Activated CD8-positive, alpha-beta memory T cell treated with anti-CD3 and anti-CD28 coated beads, Interleukin-2, amount 10 ng/mL, durations not matched to agents 7 days and 5 days (primary cell): ENCODE measurements around the gene RTN4RL2. TPM values are rescaled to one million over a fixed set of nuclear protein-coding genes. Genes with fewer than 3 reads are reported as not detected.

Experiments
- ATAC-seq: fragments of 150-1000 bp; cut with Tn5 transposase; one replicate; pipeline ENCODE4 v1.10.0; 2021; ENCODE audit warnings: moderate library complexity
- CTCF ChIA-PET: fragments of 350-600 bp; sonication (Branson Sonifier 250); formaldehyde crosslinking; loops from one replicate; lab custom pipeline; 2021; ENCODE audit warnings: antibody characterized with exemption; lab: Charles Lee
- DNase-seq: peaks from one replicate; pipeline ENCODE4 v3.0.0-alpha.2; 2020
- H3K27ac Mint-ChIP-seq: one replicate; pipeline ENCODE4 v1.8.0; 2021; ENCODE audit warnings: mild to moderate bottlenecking, mixed read lengths
- H3K27me3 Mint-ChIP-seq: one replicate; pipeline ENCODE4 v1.8.0; 2021; ENCODE audit warnings: mixed read lengths
- H3K36me3 Mint-ChIP-seq: one replicate; pipeline ENCODE4 v1.8.0; 2021; ENCODE audit warnings: mild to moderate bottlenecking, mixed read lengths
- H3K4me1 Mint-ChIP-seq: one replicate; pipeline ENCODE4 v1.8.0; 2021; ENCODE audit warnings: mixed read lengths
- H3K4me3 Mint-ChIP-seq: one replicate; pipeline ENCODE4 v1.8.0; 2021; ENCODE audit warnings: mild to moderate bottlenecking, moderate library complexity, mixed read lengths
- H3K9me3 Mint-ChIP-seq: one replicate; pipeline ENCODE4 v1.8.0; 2022; ENCODE audit warnings: low read depth, mixed read lengths
- total RNA-seq, 2 experiments: library from RNA; stranded (reverse); gene quantifications; one replicate each; pipeline ENCODE4 v1.2.3, GENCODE V29; 2021

RTN4RL2 gene
- total RNA-seq, result not detected

- peaks cover 28% of the 10 kb centered on the region for H3K4me1 Mint-ChIP-seq
- CTCF ChIA-PET, result interaction anchor here (0.7 to 9.4 kb wide), 22 partner anchors 9 to 184 kb away, joined by 3 to 178 read pairs (median 12); partner anchors contain the start of genes P2RX3, SLC43A1 and TIMM10
- peak within 1 kb of the TSS; percentile 63 for H3K4me3 Mint-ChIP-seq
- H3K27ac Mint-ChIP-seq, result no peak within 1 kb of the TSS
- no peaks in the 10 kb centered on the region for H3K9me3 Mint-ChIP-seq
- H3K27me3 Mint-ChIP-seq, result peaks cover 46% of the 10 kb centered on the region
- no peaks in the 10 kb centered on the region for H3K36me3 Mint-ChIP-seq
- DNase-seq, result peak; percentile 69
- peak; percentile 63 for ATAC-seq
Observed at GRCh38 chr11:57460022-57460757, at the start of gene RTN4RL2. Gene RTN4RL2, plus strand, starts transcription at chr11:57460528. Its CDS starts 338 bp downstream, at chr11:57460866.

DNA sequence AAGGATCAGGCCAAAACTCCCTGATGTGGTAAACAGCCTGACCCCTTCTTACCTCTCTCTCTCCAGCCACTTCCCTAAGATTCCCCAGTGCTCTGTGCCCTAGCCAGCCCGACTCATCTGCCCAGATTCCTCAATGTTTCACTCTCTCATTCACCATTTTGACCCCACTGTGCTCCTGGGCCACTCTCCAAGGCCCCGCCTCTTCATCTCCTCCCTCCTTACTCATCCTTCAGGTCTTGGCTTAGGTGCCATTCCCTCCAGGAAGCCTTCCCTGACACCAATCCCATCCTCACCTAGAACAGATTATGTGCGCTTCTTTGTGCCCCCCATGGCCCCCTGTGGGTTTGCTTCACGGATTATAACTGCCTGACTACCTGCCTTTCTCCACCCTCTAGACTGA, 46.6 kb upstream of the RTN4RL2 start:
- Mint-ChIP-seq H3K36me3 (peaks cover 73% of the 10 kb centered on the region), H3K9me3 (no peaks in the 10 kb centered on the region), H3K27me3 (no peaks in the 10 kb centered on the region), H3K4me1 (peaks cover 25% of the 10 kb centered on the region), H3K27ac (no peak overlapping the region), H3K4me3 (no peak overlapping the region)
- CTCF ChIA-PET, result no interaction called here
- ATAC-seq, result no peak
- no peak for DNase-seq

GRCh38 chr11:57414612-57415212, 45.6 kb upstream of the RTN4RL2 start:
- H3K27me3 Mint-ChIP-seq, result no peaks in the 10 kb centered on the region
- ATAC-seq, result no peak
- no peaks in the 10 kb centered on the region for H3K9me3 Mint-ChIP-seq
- CTCF ChIA-PET, result interaction anchor here (1.0 kb wide), 1 partner anchor 69 kb away, joined by 3 read pairs; no protein-coding TSS in a partner anchor
- peaks cover 26% of the 10 kb centered on the region for H3K4me1 Mint-ChIP-seq
- peaks cover 72% of the 10 kb centered on the region for H3K36me3 Mint-ChIP-seq
- DNase-seq, result no peak
- H3K27ac Mint-ChIP-seq, result no peak overlapping the region
- no peak overlapping the region for H3K4me3 Mint-ChIP-seq

GRCh38 chr11:57416436-57416835, 43.9 kb upstream of the RTN4RL2 start:
- Mint-ChIP-seq H3K9me3 (no peaks in the 10 kb centered on the region), H3K36me3 (peaks cover 74% of the 10 kb centered on the region), H3K4me3 (no peak overlapping the region), H3K4me1 (peaks cover 30% of the 10 kb centered on the region), H3K27ac (no peak overlapping the region), H3K27me3 (no peaks in the 10 kb centered on the region)
- CTCF ChIA-PET, result no interaction called here
- ATAC-seq (no peak), DNase-seq (no peak)

DNA sequence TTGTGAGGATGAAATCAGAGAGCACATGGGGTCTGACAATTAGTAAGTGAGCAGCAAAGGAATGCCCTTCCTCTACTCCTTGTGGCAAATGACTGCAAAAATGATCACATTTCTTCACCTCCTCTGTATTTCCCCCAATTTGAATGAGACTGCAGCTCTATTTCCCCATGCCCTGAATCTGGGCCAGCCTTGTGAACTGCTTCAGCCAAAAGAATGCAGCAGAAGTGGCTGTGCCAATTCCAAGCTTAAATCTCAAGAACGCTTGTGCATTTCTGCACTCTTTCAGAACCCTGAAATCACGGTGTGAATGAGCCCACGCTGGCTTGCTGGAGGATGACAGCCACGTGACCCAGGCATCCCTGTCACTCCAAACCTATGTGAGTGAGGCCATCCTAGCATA, 43.3 kb upstream of the RTN4RL2 start:
- Mint-ChIP-seq H3K27ac (no peak overlapping the region), H3K4me1 (peaks cover 33% of the 10 kb centered on the region), H3K9me3 (no peaks in the 10 kb centered on the region), H3K36me3 (peaks cover 74% of the 10 kb centered on the region), H3K4me3 (no peak overlapping the region), H3K27me3 (no peaks in the 10 kb centered on the region)
- CTCF ChIA-PET, result interaction anchor here (1.4 kb wide), 1 partner anchor 41 kb away, joined by 5 read pairs; no protein-coding TSS in a partner anchor
- DNase-seq (no peak), ATAC-seq (no peak)

DNA sequence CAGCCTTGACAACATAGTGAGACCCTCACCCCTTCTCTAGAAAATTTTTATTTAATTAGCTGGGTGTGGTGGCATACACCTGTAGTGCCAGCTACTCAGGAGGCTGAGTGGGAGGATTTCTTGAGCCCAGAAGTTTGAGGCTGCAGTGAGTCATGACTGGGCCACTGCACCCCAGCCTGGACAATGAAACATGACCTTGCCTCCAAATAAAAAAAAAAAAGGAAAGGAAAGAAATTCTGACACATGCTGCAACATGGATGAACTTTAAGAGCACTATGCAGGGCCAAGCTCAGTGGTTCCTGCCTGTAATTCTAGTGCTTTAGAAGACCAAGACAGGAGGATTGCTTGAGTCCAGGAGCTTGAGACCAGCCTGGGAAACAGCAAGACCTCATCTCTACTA, 42.2 kb upstream of the RTN4RL2 start:
- Mint-ChIP-seq H3K27ac (no peak overlapping the region), H3K27me3 (no peaks in the 10 kb centered on the region), H3K36me3 (peaks cover 79% of the 10 kb centered on the region), H3K9me3 (no peaks in the 10 kb centered on the region), H3K4me3 (no peak overlapping the region), H3K4me1 (peaks cover 43% of the 10 kb centered on the region)
- DNase-seq (no peak), ATAC-seq (no peak)
- CTCF ChIA-PET, result interaction anchor here (1.4 kb wide), 1 partner anchor 40 kb away, joined by 5 read pairs; no protein-coding TSS in a partner anchor

GRCh38 chr11:57419146-57419545, 41.2 kb upstream of the RTN4RL2 start:
- Mint-ChIP-seq H3K27ac (no peak overlapping the region), H3K9me3 (no peaks in the 10 kb centered on the region), H3K36me3 (peaks cover 79% of the 10 kb centered on the region), H3K27me3 (no peaks in the 10 kb centered on the region), H3K4me3 (no peak overlapping the region), H3K4me1 (peaks cover 46% of the 10 kb centered on the region)
- no peak for DNase-seq
- no peak for ATAC-seq
- CTCF ChIA-PET, result interaction anchor here (1.4 kb wide), 1 partner anchor 74 kb away, joined by 4 read pairs; no protein-coding TSS in a partner anchor

DNA sequence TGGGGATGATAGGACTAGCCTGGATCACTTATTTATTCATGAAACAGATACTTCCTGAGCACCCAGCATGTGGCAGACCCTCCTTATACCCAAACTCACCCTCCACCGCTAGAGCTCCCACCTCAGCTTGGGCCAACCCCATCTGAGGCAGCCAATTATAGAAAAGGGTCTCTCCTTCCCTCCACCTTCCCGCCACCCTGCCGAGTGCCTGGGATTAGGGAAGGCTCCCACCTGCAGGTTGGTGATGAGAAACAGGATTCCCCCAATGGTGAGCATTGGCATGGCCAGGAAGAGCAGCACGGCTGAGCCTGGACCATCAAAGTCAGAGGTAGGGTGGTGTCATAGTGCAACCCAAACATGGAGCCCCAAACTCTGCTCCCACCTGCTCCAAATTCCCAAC, 39.3 kb upstream of the RTN4RL2 start:
- Mint-ChIP-seq H3K27ac (no peak overlapping the region), H3K27me3 (no peaks in the 10 kb centered on the region), H3K4me3 (no peak overlapping the region), H3K9me3 (no peaks in the 10 kb centered on the region), H3K36me3 (peaks cover 79% of the 10 kb centered on the region), H3K4me1 (peaks cover 60% of the 10 kb centered on the region)
- CTCF ChIA-PET, result interaction anchor here (1.0 to 4.7 kb wide), 2 partner anchors 36 to 39 kb away, joined by 3 to 28 read pairs; partner anchors contain the start of gene RTN4RL2
- ATAC-seq (no peak), DNase-seq (no peak)

- Mint-ChIP-seq H3K9me3 (no peaks in the 10 kb centered on the region), H3K27ac (peak overlapping the region; percentile 59), H3K4me3 (no peak overlapping the region), H3K36me3 (peaks cover 79% of the 10 kb centered on the region), H3K27me3 (no peaks in the 10 kb centered on the region), H3K4me1 (peaks cover 64% of the 10 kb centered on the region)
- CTCF ChIA-PET, result interaction anchor here (4.7 kb wide), 1 partner anchor 36 kb away, joined by 28 read pairs; no protein-coding TSS in a partner anchor
- DNase-seq, result no peak
- no peak for ATAC-seq
Observed at GRCh38 chr11:57421805-57422204, 38.5 kb upstream of the RTN4RL2 start.

DNA sequence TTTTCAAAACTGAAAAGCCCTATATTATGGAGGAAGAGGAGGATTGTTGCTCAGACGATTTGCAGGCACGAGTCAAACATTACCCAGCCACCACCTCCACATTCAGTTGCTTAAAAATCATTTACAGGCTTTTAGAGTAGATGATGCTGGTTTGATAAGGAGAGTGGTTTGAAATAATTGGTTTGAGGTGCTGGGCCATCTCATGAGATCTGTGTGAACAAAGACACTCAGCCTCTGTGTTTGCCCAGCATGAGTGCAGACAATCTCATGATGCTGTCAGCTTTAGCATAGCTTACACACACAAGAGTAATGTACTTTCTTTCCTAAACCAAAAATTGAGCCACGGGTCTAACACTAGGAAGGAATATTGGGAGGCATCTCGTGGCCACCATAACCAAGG, 37.7 kb upstream of the RTN4RL2 start:
- H3K27ac Mint-ChIP-seq, result peak overlapping the region; percentile 62
- DNase-seq (no peak), ATAC-seq (no peak)
- H3K4me1 Mint-ChIP-seq, result peaks cover 68% of the 10 kb centered on the region
- H3K9me3 Mint-ChIP-seq, result no peaks in the 10 kb centered on the region
- no peaks in the 10 kb centered on the region for H3K27me3 Mint-ChIP-seq
- CTCF ChIA-PET, result interaction anchor here (4.7 kb wide), 1 partner anchor 35 kb away, joined by 28 read pairs; no protein-coding TSS in a partner anchor
- H3K36me3 Mint-ChIP-seq, result peaks cover 71% of the 10 kb centered on the region
- H3K4me3 Mint-ChIP-seq, result no peak overlapping the region

GRCh38 chr11:57424137-57424791, 36.1 kb upstream of the RTN4RL2 start:
- no peaks in the 10 kb centered on the region for H3K9me3 Mint-ChIP-seq
- H3K4me1 Mint-ChIP-seq, result peaks cover 64% of the 10 kb centered on the region
- peaks cover 61% of the 10 kb centered on the region for H3K36me3 Mint-ChIP-seq
- CTCF ChIA-PET, result interaction anchor here (0.6 to 4.7 kb wide), 6 partner anchors 33 to 297 kb away, joined by 3 to 28 read pairs (median 5); no protein-coding TSS in a partner anchor
- H3K27ac Mint-ChIP-seq, result peak overlapping the region; percentile 85
- peak overlapping the region; percentile 85 for H3K4me3 Mint-ChIP-seq
- ATAC-seq (no peak), DNase-seq (no peak)
- peaks cover 8% of the 10 kb centered on the region for H3K27me3 Mint-ChIP-seq

- ATAC-seq, result peak; percentile 92
- peak overlapping the region; percentile 85 for H3K4me3 Mint-ChIP-seq
- H3K27me3 Mint-ChIP-seq, result peaks cover 8% of the 10 kb centered on the region
Observed at GRCh38 chr11:57424792-57425564, 35.4 kb upstream of the RTN4RL2 start.

More at GRCh38 chr11:57424792-57425564, 35.4 kb upstream of the RTN4RL2 start:
- peaks cover 62% of the 10 kb centered on the region for H3K4me1 Mint-ChIP-seq
- peak overlapping the region; percentile 85 for H3K27ac Mint-ChIP-seq
- no peaks in the 10 kb centered on the region for H3K9me3 Mint-ChIP-seq
- peak; percentile 97 for DNase-seq
- CTCF ChIA-PET, result interaction anchor here (0.6 to 4.7 kb wide), 7 partner anchors 32 to 296 kb away, joined by 3 to 28 read pairs (median 4); no protein-coding TSS in a partner anchor
- H3K36me3 Mint-ChIP-seq, result peaks cover 58% of the 10 kb centered on the region
